Small intestine (tissue), 4 donors: Measurements from ENCODE around the gene RFC1. TPM values are rescaled to one million over a fixed set of nuclear protein-coding genes. Genes with fewer than 3 reads are reported as not detected.

Experiments
- polyA plus RNA-seq, 4 donors: library from polyadenylated mRNA; stranded (reverse) in 3 of 4; unstranded in 1 of 4; fragments of 200-250 nt in 3 of 4; fragments of 120-200 nt in 1 of 4; gene quantifications; one replicate each; pipeline versions ENCODE4 v1.2.1 to v1.2.3, GENCODE V29; 2013
- donor health status: healthy with polysubstance abuse.
- donor health status: Bipolar disorder and iron deficiency.
- donor health status: healthy.

The RFC1 gene
- polyA plus RNA-seq, 4 donors: 7.4 to 42.0 (median 15.5) TPM

Other genes starting within 250 kb of the RFC1 start
- gene WDR19, start 183.8 kb downstream of the RFC1 start, polyA plus RNA-seq: 10 to 100 TPM in 2 of 4 donors, 1 to 10 TPM in 2; 3.4 to 18.7 (median 9.2) TPM
- 1 to 10 TPM in 1 of 4 donors, under 1 TPM in 3; 0.36 to 1.4 (median 0.72) TPM for gene KLB, start 40.6 kb upstream of the RFC1 start, polyA plus RNA-seq
- 1,000 to 10,000 TPM; 1,758 to 2,952 (median 2,157) TPM for gene RPL9, start 92.6 kb upstream of the RFC1 start, polyA plus RNA-seq
- gene LIAS, start 92.7 kb upstream of the RFC1 start, polyA plus RNA-seq: 10 to 100 TPM; 14.9 to 29.5 (median 22.6) TPM
- 10 to 100 TPM; 20.8 to 72.8 (median 38.3) TPM for gene UGDH, start 161.1 kb upstream of the RFC1 start, polyA plus RNA-seq